Measurements from ENCODE around the gene GYS2. TPM values are rescaled to one million over a fixed set of nuclear protein-coding genes. Genes with fewer than 3 reads are reported as not detected.
"Not testable (repeated sequence)": the region's sequence is repeated elsewhere in the genome, so short reads cannot be mapped to it uniquely, and the experiment has no call there.

The GYS2 gene
- total RNA-seq, 2 experiments from 2014 or later, result 0.22 TPM; not detected in 1

GRCh38 chr12:21598651-21599050 is 6.0 kb downstream of the GYS2 start:
- CTCF ChIA-PET, result interaction anchor here (1.3 kb wide), 1 partner anchor 11 kb away, joined by 3 read pairs; no protein-coding TSS in a partner anchor

GRCh38 chr12:21595356-21595755 is 9.3 kb downstream of the GYS2 start:
- H3K27ac Mint-ChIP-seq; DNase-seq; ATAC-seq (ENCODE audit: poor library complexity); H3K36me3 ChIP-seq (ENCODE audit: insufficient read depth, low read length); H3K4me3 ChIP-seq (ENCODE audit: low read length); CTCF ChIA-PET; H3K27ac ChIP-seq (ENCODE audit: low read depth in 1 of 2, low read length in 2 of 2); H3K4me3 Mint-ChIP-seq; H3K4me1 ChIP-seq (ENCODE audit: insufficient read depth, low read length); POLR2A ChIA-PET; H3K4me1 Mint-ChIP-seq (ENCODE audit: low read depth); H3K27me3 ChIP-seq (ENCODE audit: control insufficient read depth in 1 of 2, insufficient read depth in 2 of 2, low read length in 2 of 2); H3K27me3 Mint-ChIP-seq; intact Hi-C loops (cut with DNase I, micrococcal nuclease): not testable (repeated sequence)
- H3K9me3 Mint-ChIP-seq, result peaks cover 15% of the 10 kb centered on the region
- peaks cover 13% of the 10 kb centered on the region for H3K36me3 Mint-ChIP-seq (ENCODE audit: low read depth)
- peaks cover 5 to 16% of the 10 kb centered on the region in 2 experiments for H3K9me3 ChIP-seq (ENCODE audit: control insufficient read depth in 1 of 2, insufficient read depth in 1 of 2, low read length in 2 of 2)

More at GRCh38 chr12:21598651-21599050, 6.0 kb downstream of the GYS2 start:
- Mint-ChIP-seq H3K4me1 (ENCODE audit: low read depth) (no peaks in the 10 kb centered on the region), H3K4me3 (no peak overlapping the region), H3K27ac (no peak overlapping the region), H3K36me3 (ENCODE audit: low read depth) (no peaks in the 10 kb centered on the region), H3K9me3 (no peaks in the 10 kb centered on the region), H3K27me3 (no peaks in the 10 kb centered on the region)
- no peaks in the 10 kb centered on the region for H3K9me3 ChIP-seq (ENCODE audit: control insufficient read depth in 1 of 2, insufficient read depth in 1 of 2, low read length in 2 of 2)
- no peak overlapping the region for H3K4me3 ChIP-seq (ENCODE audit: low read length)
- intact Hi-C loops (cut with DNase I, micrococcal nuclease), result no loop called here
- POLR2A ChIA-PET, result no interaction called here
- no peak for DNase-seq
- no peaks in the 10 kb centered on the region for H3K4me1 ChIP-seq (ENCODE audit: insufficient read depth, low read length)
- TF ChIP-seq CTCF (IDR thresholded peaks at IDR 0.05), result no peak
- ATAC-seq (ENCODE audit: poor library complexity), result no peak
- no peaks in the 10 kb centered on the region for H3K27me3 ChIP-seq (ENCODE audit: control insufficient read depth in 1 of 2, insufficient read depth in 2 of 2, low read length in 2 of 2)
- H3K27ac ChIP-seq (ENCODE audit: low read depth in 1 of 2, low read length in 2 of 2), result no peak overlapping the region
- no peaks in the 10 kb centered on the region for H3K36me3 ChIP-seq (ENCODE audit: insufficient read depth, low read length)

GRCh38 chr12:21585485-21585884 is 19.2 kb downstream of the GYS2 start:
- Histone ChIP-seq H3K9me3 (ENCODE audit: control insufficient read depth in 1 of 2, insufficient read depth in 1 of 2, low read length in 2 of 2) (peaks cover under 1 to 9% of the 10 kb centered on the region in 2 experiments), H3K4me1 (ENCODE audit: insufficient read depth, low read length) (no peaks in the 10 kb centered on the region), H3K27ac (ENCODE audit: low read depth in 1 of 2, low read length in 2 of 2) (no peak overlapping the region), H3K4me3 (ENCODE audit: low read length) (no peak overlapping the region), H3K27me3 (ENCODE audit: control insufficient read depth in 1 of 2, insufficient read depth in 2 of 2, low read length in 2 of 2) (no peaks in the 10 kb centered on the region), H3K36me3 (ENCODE audit: insufficient read depth, low read length) (no peaks in the 10 kb centered on the region)
- intact Hi-C loops (cut with DNase I, micrococcal nuclease), result no loop called here
- no peak for ATAC-seq (ENCODE audit: poor library complexity)
- ChIA-PET CTCF (no interaction called here), POLR2A (no interaction called here)
- H3K27me3 Mint-ChIP-seq, result peaks cover 18% of the 10 kb centered on the region
- no peak for DNase-seq
- no peak overlapping the region for H3K4me3 Mint-ChIP-seq
- no peaks in the 10 kb centered on the region for H3K4me1 Mint-ChIP-seq (ENCODE audit: low read depth)
- H3K36me3 Mint-ChIP-seq (ENCODE audit: low read depth), result no peaks in the 10 kb centered on the region
- TF ChIP-seq CTCF (IDR thresholded peaks at IDR 0.05), result no peak
- H3K27ac Mint-ChIP-seq, result no peak overlapping the region
- H3K9me3 Mint-ChIP-seq, result peaks cover under 1% of the 10 kb centered on the region

- H3K36me3 Mint-ChIP-seq (ENCODE audit: low read depth); intact Hi-C loops (cut with DNase I, micrococcal nuclease); H3K27ac Mint-ChIP-seq; H3K36me3 ChIP-seq (ENCODE audit: insufficient read depth, low read length); H3K27me3 ChIP-seq (ENCODE audit: control insufficient read depth in 1 of 2, insufficient read depth in 2 of 2, low read length in 2 of 2); H3K9me3 ChIP-seq (ENCODE audit: control insufficient read depth in 1 of 2, insufficient read depth in 1 of 2, low read length in 2 of 2); H3K4me1 ChIP-seq (ENCODE audit: insufficient read depth, low read length); ATAC-seq (ENCODE audit: poor library complexity); H3K9me3 Mint-ChIP-seq; H3K4me3 ChIP-seq (ENCODE audit: low read length); CTCF ChIA-PET; H3K4me1 Mint-ChIP-seq (ENCODE audit: low read depth); H3K4me3 Mint-ChIP-seq; DNase-seq; POLR2A ChIA-PET; H3K27ac ChIP-seq (ENCODE audit: low read depth in 1 of 2, low read length in 2 of 2): not testable (repeated sequence)
- H3K27me3 Mint-ChIP-seq, result peaks cover 18% of the 10 kb centered on the region
These were observed 20.1 kb downstream of the GYS2 start for GRCh38 chr12:21584403-21585182.

Measured in CD4-positive, alpha-beta T cell (primary cell).